Esophagus muscularis mucosa (tissue), 4 donors: ENCODE measurements around the gene PGAM2. TPM values are rescaled to one million over a fixed set of nuclear protein-coding genes. Genes with fewer than 3 reads are reported as not detected.

Experiments used
- DNase-seq: peaks from one replicate; pipeline ENCODE4 v3.0.0-alpha.2; 2017; ENCODE audit errors: extremely low spot score
- H3K27ac ChIP-seq, 4 donors: fragments of 200-600 bp; sonication (generic); replicated peaks in 1 of 4; 1 replicate in 3 of 4; 2 replicates in 1 of 4; pipeline ENCODE4 v1.5.1; 2016 to 2019; ENCODE audit warnings: mild to moderate bottlenecking in 1 of 4
- H3K27me3 ChIP-seq, 4 donors: fragments of 200-600 bp; sonication (generic); one replicate each; pipeline versions ENCODE4 v1.5.1 to v1.6.0; 2016 to 2019
- H3K36me3 ChIP-seq, 4 donors: fragments of 200-600 bp; sonication (generic); one replicate each; pipeline ENCODE4 v1.5.1; 2016 to 2019
- H3K4me1 ChIP-seq, 4 donors: fragments of 200-600 bp; sonication (generic); one replicate each; pipeline ENCODE4 v1.5.1; 2016 to 2019
- H3K4me3 ChIP-seq, 4 donors: fragments of 200-600 bp; sonication (generic); 1 replicate in 2 of 4; 2 replicates in 2 of 4; pipeline ENCODE4 v1.5.1; 2016 to 2019; ENCODE audit warnings: mild to moderate bottlenecking in 4 of 4, moderate library complexity in 1 of 4
- H3K9me3 ChIP-seq, 4 donors: fragments of 200-600 bp; sonication (generic); 1 replicate in 3 of 4; 2 replicates in 1 of 4; pipeline ENCODE4 v1.5.1; 2016 to 2019
- CTCF ChIP-seq, 3 experiments: fragments of 200-600 bp in 2 of 3; fragments of 450-650 bp in 1 of 3; sonication (generic) in 2 of 3; IDR thresholded peaks; one replicate each; pipeline ENCODE4 v1.5.1; 2017 to 2019; ENCODE audit warnings: antibody characterized with exemption in 3 of 3, mild to moderate bottlenecking in 2 of 3, moderate library complexity in 1 of 3
- EP300 ChIP-seq: sonication (generic); formaldehyde crosslinking; IDR thresholded peaks from one replicate; pipeline ENCODE4 v1.6.1; 2017; ENCODE audit warnings: antibody characterized with exemption
- POLR2A ChIP-seq: fragments of 450-650 bp; IDR thresholded peaks from one replicate; pipeline ENCODE4 v1.6.1; 2017; ENCODE audit warnings: antibody characterized with exemption, moderate library complexity, mild to moderate bottlenecking, low read depth
- POLR2AphosphoS5 ChIP-seq, 2 donors: sonication (generic); formaldehyde crosslinking; IDR thresholded peaks; one replicate each; pipeline ENCODE4 v1.6.1; 2017; ENCODE audit warnings: antibody characterized with exemption in 2 of 2
- WGBS: methylation state at CpG from one replicate; pipeline ENCODE4 v1.1.5; 2018; 5-methylcytosine and 5-hydroxymethylcytosine counted together
- intact Hi-C: fragments of 100-400 bp; cut with DNase I; formaldehyde crosslinking; loops from one replicate; pipeline ENCODE4 v1.15.1; 2023
- total RNA-seq, 4 donors: library from RNA; depleted of rRNA; stranded (reverse); fragments of >200 nt; gene quantifications; one replicate each; pipeline versions ENCODE4 v1.1.0 to v1.2.1, GENCODE V29; 2016

The PGAM2 gene
- total RNA-seq, 4 donors from 2014 or later, result 0.52 to 1.8 (median 0.66) TPM; not detected in 1

DNA sequence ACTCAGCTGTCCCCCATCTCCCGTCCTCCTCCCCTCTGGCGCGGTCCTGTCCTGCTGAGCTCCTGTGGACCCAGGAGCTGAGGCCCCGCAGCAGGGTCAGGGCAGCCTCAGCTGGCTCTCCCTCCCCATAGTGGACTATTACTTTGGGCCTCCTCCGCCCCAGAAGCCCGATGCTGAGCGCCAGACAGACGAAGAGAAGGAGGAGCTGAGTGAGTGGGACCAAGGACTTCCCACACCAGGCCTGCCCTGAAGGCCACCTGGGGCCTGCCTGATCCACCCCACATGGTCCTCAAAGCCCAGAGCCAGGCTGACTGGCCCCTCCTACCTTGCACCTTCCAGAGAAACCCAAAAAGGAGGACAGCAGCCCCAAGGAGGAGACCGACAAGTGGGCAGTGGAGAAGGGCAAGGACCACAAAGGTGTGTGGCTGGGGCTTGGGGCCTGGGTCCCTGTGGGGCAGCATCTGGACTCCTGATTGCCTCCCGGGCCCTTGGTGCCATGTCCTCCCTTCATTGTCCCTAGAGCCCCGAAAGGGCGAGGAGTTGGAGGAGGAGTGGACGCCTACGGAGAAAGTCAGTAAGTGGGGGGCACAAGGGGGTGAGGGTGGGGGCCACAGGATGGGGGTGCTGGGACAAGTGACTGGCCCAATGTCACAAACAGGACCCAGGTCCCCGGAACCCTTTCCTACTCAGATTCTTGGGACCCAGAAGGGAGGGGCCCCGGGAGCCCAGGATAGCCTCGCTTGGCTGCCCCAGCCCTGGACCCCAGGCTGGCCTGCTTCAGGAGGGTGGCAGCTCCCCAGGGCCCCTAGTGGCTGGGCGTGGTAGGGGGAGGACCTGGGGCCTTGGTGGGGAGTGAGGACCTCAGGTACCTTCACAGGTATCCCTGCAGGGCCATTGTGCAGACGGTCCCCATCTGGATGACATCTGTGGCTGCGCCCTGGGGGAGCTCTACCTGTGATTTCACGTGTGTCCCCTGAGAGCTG lies 43.7 kb upstream of the PGAM2 start:
- Histone ChIP-seq H3K27ac (peak overlapping the region in 2 of 4 donors; percentile 89 to 90), H3K36me3 (peaks cover 0 to 78% (median 49%) of the 10 kb centered on the region in 4 donors), H3K4me3 (no peak overlapping the region), H3K9me3 (no peaks in the 10 kb centered on the region), H3K4me1 (peaks cover 23 to 70% (median 55%) of the 10 kb centered on the region in 4 donors), H3K27me3 (no peaks in the 10 kb centered on the region)
- WGBS, result 95% methylated on average over 8 of the region's 21 CpGs
- intact Hi-C loops, result no loop called here
- no peak for TF ChIP-seq POLR2A
- no peak for TF ChIP-seq POLR2AphosphoS5 (IDR thresholded peaks at IDR 0.05)
- no peak for TF ChIP-seq CTCF (IDR thresholded peaks at IDR 0.05)
- TF ChIP-seq EP300, result no peak
- no peak for DNase-seq

DNA sequence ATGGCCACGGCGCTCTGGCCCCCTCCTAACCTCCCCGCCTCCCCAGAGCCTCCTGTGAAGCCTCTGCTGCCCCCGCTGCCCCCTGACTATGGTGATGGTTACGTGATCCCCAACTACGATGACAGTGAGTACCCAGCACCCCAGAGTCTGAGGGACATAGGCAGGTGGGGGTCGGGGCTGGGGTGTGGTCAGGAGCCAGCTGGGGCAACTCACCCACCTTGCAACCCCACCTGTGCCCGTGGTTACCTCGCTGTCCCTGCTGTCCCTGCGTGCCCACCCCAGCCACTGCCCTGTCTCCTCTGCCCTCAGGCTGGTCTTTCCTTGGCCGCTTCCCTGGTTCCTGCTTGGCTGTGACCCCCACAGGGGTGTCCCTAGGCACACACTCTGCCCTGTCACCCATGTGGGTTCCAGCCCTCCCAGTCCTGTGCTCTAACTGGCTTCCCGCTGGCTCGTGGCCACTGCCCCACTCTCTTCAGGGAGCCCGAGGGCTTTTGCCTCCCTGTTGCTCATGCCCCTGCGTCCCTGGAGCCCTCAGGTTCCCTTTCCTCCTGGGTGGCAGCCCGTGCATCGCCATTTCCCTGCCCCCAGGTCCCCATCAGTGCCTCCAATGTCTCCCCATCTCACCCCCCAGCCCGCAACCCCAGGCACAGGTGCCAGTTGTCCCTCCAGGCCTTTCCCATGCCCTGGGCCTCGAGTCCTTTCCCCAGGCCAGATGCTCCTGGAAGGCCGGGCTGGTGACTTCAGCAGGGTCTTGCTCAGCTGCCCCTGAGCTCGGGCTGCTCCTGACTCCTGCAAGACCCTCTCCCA lies 42.8 kb upstream of the PGAM2 start:
- WGBS, result 94% methylated on average over 14 of the region's 21 CpGs
- Histone ChIP-seq H3K36me3 (peaks cover 0 to 69% (median 44%) of the 10 kb centered on the region in 4 donors), H3K27ac (peak overlapping the region; percentile 19 to 94 (median 90)), H3K4me1 (peaks cover 21 to 75% (median 63%) of the 10 kb centered on the region in 4 donors), H3K9me3 (no peaks in the 10 kb centered on the region), H3K27me3 (no peaks in the 10 kb centered on the region), H3K4me3 (no peak overlapping the region)
- no peak for DNase-seq
- TF ChIP-seq POLR2A (no peak), POLR2AphosphoS5 (IDR thresholded peaks at IDR 0.05) (no peak), CTCF (IDR thresholded peaks at IDR 0.05) (no peak), EP300 (no peak)
- intact Hi-C loops, result no loop called here

DNA sequence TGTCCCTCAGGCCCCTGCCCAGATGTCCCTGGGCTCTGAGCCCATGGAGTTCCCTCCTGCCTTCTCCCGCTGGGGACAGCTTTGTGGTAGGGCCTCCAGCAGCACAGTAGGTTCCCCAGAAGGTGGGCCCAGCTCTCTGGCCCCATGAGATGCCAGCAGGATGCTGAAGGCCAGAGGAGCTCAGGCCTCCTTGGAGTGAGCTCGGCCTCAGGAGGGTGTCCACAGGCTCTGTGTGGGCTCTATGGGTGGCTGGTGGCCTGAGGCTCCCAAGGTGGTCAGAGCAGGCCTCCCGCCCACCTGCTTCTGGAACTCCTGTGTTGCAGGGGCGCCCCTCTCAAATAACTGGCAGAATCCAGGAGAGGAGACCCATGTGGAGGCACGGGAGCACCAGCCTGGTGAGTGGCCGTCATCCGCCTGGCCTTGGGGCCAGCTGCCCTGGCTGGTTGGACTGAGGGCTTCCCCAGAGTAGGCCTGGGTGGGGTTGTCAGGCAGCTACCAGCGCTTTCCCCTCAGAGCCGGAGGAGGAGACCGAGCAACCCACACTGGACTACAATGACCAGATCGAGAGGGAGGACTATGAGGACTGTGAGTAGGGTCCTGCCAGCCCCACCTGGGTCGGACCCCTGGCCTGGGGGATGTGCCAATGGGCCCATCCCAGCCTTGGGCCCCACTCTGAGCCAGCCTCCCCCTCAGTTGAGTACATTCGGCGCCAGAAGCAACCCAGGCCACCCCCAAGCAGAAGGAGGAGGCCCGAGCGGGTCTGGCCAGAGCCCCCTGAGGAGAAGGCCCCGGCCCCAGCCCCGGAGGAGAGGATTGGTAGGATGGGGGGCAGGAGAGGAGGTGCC lies 42.0 kb upstream of the PGAM2 start:
- DNase-seq, result no peak
- 82% methylated on average over 12 of the region's 18 CpGs for WGBS
- H3K4me1 ChIP-seq, result peaks cover 21 to 79% (median 61%) of the 10 kb centered on the region in 4 donors
- no peaks in the 10 kb centered on the region for H3K27me3 ChIP-seq
- no peaks in the 10 kb centered on the region for H3K9me3 ChIP-seq
- H3K36me3 ChIP-seq, result peaks cover 0 to 60% (median 41%) of the 10 kb centered on the region in 4 donors
- no peak overlapping the region for H3K4me3 ChIP-seq
- intact Hi-C loops, result no loop called here
- TF ChIP-seq CTCF (IDR thresholded peaks at IDR 0.05), result no peak
- TF ChIP-seq EP300, result no peak
- no peak for TF ChIP-seq POLR2AphosphoS5 (IDR thresholded peaks at IDR 0.05)
- no peak for TF ChIP-seq POLR2A
- peak overlapping the region; percentile 78 to 94 (median 90) for H3K27ac ChIP-seq

DNA sequence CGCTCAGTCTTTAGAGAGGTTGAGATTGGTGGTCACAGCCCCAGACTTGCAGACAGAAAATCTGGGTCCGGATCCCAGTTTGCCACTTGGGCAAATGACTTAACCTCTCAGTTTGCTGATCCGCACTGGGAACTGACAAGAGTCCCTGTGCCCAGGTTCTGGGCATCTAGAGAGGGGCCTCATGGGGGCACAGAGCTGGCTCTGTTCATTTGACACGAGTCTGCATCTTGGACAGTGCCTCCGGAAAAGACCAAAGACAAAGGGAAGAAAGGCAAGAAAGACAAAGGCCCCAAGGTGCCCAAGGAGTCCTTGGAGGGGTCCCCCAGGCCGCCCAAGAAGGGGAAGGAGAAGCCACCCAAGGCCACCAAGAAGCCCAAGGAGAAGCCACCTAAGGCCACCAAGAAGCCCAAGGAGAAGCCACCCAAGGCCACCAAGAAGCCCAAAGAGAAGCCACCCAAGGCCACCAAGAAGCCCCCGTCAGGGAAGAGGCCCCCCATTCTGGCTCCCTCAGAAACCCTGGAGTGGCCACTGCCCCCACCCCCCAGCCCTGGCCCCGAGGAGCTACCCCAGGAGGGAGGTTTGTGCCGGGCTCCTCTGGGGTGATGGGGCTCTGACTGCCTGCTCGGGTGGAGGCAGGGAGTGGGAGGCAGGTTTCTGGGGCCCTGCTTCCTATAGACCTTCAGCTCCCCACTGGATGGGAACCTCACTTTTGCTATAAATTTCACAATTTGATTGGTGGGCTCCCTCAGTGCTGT lies 41.1 kb upstream of the PGAM2 start:
- no peaks in the 10 kb centered on the region for H3K27me3 ChIP-seq
- peaks cover 0 to 52% (median 34%) of the 10 kb centered on the region in 4 donors for H3K36me3 ChIP-seq
- TF ChIP-seq POLR2A, result no peak
- no peaks in the 10 kb centered on the region for H3K9me3 ChIP-seq
- no peak for DNase-seq
- peak overlapping the region in 3 of 4 donors; percentile 65 to 72 (median 66) for H3K4me3 ChIP-seq
- peak overlapping the region; percentile 78 to 94 (median 90) for H3K27ac ChIP-seq
- 87% methylated on average over 7 of the region's 10 CpGs for WGBS
- peaks cover 21 to 85% (median 64%) of the 10 kb centered on the region in 4 donors for H3K4me1 ChIP-seq
- intact Hi-C loops, result no loop called here
